Astrocyte of the spinal cord (primary cell): ENCODE results near the gene GLMP.

Experiments
- DNase-seq: peaks from one replicate; pipeline ENCODE4 v3.0.0; 2011; ENCODE audit warnings: low read depth, low spot score
- H3K4me3 ChIP-seq: 2 replicates; pipeline ENCODE4 v1.5.1; 2011; ENCODE audit warnings: low read depth, mild to moderate bottlenecking, low read length, moderate library complexity
- in situ Hi-C: cut with HindIII; loops from 2 replicates; pipeline ENCODE4 v1.10.0; 2017; ENCODE audit warnings: low sequenced_read_pairs
- TF ChIP-seq, protein P1 (sequence below): IDR thresholded peaks from 2 replicates; pipeline ENCODE4 v1.5.1; 2012; ENCODE audit warnings: low read depth, mild to moderate bottlenecking, low read length, inconsistent platforms

GLMP gene

DNA sequence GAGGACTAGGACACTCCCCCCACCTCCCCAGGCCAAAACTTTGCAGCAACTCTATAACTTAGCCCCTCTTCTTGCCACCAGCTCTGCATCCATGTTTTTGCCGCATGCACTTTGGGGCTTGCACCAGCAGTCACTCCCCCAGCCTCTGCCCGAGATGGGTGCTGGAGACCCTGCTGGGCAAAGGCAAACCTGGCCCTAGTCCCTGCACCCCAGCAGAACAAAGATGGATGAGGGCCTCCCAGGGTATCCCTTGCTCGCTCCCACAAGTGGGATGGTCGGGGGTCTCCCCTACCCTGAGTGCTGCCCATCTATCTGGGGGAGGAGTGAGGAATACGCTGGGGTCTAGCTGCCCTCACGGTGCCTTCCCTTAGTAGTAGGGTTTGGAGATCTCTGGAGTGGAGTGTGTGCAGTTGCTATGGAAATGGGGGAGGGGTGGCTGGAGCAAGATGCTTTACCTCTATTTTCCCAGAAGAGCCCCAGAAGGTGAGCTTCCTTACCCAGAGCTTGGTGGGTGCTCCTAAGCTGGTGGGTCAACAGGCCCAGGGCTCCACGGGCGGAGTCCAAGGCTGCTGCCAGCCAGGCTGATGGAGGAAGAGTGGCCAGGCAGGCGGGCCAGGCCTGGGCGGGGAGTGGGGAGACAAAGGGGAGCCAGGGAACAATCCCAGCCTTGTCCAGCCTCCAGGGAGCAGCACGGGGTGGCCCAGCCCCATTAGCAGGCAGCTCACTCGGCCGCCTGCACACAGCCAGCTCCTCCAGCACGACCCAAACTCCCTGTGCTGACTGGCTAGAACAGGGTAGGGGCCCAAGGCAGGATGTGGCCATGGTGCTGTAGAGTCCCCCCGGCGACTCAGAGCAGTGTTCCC lies 47.8 kb downstream of the GLMP start, which contains the start of gene PAQR6:
Gene PAQR6, minus strand, starts transcription at position 597 of the 863 bp plus-strand sequence. CDS start 1,325 bp downstream, outside the sequence.
- in situ Hi-C loops = no loop called here
- DNase-seq = no peak
- TF ChIP-seq, protein P1, sequence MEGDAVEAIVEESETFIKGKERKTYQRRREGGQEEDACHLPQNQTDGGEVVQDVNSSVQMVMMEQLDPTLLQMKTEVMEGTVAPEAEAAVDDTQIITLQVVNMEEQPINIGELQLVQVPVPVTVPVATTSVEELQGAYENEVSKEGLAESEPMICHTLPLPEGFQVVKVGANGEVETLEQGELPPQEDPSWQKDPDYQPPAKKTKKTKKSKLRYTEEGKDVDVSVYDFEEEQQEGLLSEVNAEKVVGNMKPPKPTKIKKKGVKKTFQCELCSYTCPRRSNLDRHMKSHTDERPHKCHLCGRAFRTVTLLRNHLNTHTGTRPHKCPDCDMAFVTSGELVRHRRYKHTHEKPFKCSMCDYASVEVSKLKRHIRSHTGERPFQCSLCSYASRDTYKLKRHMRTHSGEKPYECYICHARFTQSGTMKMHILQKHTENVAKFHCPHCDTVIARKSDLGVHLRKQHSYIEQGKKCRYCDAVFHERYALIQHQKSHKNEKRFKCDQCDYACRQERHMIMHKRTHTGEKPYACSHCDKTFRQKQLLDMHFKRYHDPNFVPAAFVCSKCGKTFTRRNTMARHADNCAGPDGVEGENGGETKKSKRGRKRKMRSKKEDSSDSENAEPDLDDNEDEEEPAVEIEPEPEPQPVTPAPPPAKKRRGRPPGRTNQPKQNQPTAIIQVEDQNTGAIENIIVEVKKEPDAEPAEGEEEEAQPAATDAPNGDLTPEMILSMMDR = no peak
- no peak within 1 kb of the TSS for H3K4me3 ChIP-seq

DNA sequence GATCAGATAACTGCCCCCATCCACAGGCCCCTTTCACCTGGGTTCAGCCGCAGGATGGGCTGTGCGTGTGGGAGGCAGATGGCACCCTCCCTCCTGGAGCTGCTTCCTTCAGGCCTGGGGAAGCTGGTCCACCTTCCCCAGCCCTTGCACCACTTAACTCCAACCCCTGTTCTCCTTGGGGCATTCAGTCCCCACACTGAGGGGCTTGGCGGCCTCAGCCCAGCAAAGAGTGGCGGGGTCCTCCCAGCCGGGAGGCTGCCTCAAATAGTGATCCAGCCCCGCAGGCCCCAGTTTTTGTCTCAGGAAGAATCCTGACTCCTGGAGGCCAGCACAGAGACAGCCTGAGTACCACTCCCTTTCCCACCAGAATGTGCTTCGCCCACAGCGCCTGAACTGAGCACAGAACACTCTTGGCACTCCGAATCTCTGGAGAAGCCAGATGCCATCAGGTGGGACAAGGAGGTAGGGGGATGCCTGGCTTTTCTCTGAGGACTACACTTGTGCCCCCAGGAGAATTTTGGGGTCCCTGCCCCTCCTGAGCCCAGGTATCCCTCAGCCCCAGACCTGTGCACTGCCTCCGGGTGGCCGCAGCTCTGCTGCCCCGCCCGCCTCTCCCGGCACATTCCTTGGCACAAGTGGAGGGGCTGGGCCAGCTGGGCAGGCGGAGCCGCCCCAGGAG lies 48.6 kb downstream of the GLMP start:
- no peak for DNase-seq
- TF ChIP-seq, protein P1 = no peak
- in situ Hi-C loops = no loop called here
- H3K4me3 ChIP-seq = no peak overlapping the region

DNA sequence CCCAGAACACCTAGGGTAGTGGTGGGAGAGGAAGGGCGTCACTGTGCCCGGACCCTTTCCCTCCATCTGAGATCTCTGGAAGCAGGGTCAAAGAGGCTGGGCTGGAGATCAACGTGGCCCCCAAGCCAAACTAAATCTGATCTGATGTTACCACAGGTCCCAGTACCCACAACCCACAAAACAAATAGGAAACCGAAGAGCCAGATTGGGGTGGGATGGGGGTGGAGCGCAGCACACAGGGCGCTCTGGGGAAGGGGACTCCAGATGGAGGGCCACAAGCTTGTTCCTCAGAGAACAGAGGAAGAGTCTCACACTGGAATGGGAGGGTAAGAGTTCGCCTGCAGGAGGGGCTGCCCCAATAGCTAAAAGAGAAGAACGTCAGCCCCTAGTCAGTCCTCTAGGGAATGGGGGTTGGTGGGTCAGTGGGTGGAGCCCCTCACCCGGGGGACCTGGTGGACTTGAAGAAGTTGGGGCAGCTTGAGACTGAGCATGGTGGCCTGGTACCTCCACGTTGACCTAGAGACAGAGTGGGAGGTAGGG lies 49.2 kb downstream of the GLMP start:
- no peak for DNase-seq
- H3K4me3 ChIP-seq = no peak overlapping the region
- in situ Hi-C loops = no loop called here
- TF ChIP-seq, protein P1 = no peak

DNA sequence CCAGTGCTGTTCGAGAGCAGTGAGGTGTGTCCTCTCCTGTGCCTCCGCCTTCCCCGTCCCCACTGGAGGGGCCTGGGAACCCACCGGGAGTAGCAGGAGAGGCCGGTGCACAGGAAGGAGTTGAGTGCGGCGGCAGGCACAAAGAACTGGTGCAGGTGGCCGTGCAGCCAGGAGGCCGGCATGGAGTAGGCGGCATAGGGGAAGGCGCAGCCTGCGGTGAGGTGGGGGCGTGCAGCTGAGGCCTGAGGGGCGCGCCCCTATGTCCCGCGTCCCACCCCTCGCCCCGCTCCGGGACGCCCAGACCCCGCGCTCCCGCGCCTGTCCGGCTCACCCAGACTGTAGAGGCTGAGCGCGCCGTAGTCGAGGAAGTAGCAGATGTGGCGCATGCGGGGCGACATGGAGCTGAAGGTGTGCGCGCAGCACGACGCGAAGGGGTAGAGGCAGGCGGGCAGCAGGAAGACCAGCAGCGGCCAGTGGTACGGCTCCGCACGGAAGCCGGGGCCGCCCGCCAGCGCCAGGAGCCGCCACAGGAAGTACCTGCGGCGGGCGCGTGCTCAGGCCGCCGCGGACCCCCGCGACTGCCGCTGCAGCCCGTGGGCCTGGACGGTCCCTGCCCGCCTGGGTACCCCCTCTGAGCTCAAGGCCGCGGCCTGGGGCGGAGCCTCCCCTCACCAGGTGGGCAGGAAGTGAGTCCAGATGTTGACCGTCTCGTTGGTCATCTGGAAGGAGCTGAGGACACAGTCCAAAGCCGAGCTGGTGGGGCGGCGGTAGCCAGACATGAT lies 49.8 kb downstream of the GLMP start:
- peak overlapping the region; percentile 7 for H3K4me3 ChIP-seq
- in situ Hi-C loops = no loop called here
- TF ChIP-seq, protein P1 = no peak
- DNase-seq = no peak

DNA sequence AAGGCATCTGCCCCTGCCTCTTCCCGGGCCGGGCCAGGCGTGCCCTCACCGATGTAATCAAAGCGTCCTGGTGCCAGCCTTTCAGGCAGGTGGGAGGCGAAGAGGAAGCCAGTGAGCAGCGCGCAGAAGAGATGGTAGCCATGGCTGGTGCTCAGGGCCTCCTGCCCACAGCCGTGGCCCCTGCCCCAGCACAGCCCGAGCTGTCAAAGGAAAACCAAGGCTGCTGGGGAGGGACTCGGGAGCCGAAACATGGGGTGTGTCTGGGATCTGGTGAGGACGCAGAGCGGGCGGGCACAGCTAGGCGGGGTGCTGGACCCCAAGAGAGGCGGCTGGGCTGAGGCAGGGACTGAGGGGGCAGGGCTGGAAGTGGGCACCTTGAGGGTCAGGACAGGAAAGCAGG lies 50.8 kb downstream of the GLMP start:
- no peak overlapping the region for H3K4me3 ChIP-seq
- TF ChIP-seq, protein P1 = no peak
- no peak for DNase-seq
- in situ Hi-C loops = no loop called here

DNA sequence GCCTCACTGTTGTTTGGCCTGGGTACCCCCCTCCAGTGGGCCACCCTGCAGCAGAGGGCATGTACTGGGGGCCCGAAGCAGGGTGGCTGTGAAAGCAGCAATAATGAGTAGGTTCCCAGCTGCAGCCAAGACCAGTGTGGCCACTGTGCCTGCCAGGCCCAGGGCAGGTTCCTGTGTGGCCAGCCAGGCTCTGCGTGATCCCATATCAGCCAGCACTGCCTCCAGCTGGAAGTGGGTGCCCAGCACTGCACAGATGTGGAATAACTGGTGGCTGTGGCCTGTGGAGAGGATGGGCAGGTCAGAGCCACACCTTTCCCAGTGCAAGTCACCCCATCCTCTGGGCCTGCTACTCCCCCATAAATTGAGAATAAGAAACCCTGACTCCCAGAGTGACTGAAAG lies 51.4 kb downstream of the GLMP start:
- no peak overlapping the region for H3K4me3 ChIP-seq
- no peak for DNase-seq
- in situ Hi-C loops = no loop called here
- TF ChIP-seq, protein P1 = no peak
